ENCODE measurements around the gene METTL22.

- no peak for TF ChIP-seq CTCF (IDR thresholded peaks at IDR 0.05)
- no peak for TF ChIP-seq POLR2AphosphoS5 (IDR thresholded peaks at IDR 0.05)
Measured at GRCh38 chr16:8585041-8585440, 36.5 kb upstream of the METTL22 start.
